ENCODE results near the gene CMTM6. TPM values are rescaled to one million over a fixed set of nuclear protein-coding genes. Genes with fewer than 3 reads are reported as not detected.
A peak's percentile ranks its signal among the peaks of the same experiment; 100 is the strongest.

CMTM6 gene
- total and polyA plus RNA-seq, 9 of the 15 experiments (the other 6 are each of a cell fraction or from before 2014, with no cell fraction given): 8.9 to 39.7 (median 19.5) TPM

- H3K4me1 ChIP-seq (replicated peaks in 1 of 2; ENCODE audit: control insufficient read depth in 2 of 2, insufficient read depth in 2 of 2, low read length in 2 of 2): no peaks in the 10 kb centered on the region
- no peak overlapping the region for H3K4me2 ChIP-seq (ENCODE audit: insufficient read depth, low read length)
- no peak for DNase-seq (ENCODE audit: extremely low read depth in 1 of 4, low spot score in 3 of 4)
- H3K9me3 ChIP-seq (replicated peaks; ENCODE audit: control insufficient read depth, insufficient read depth, low read depth, low read length): no peaks in the 10 kb centered on the region
- H3K9me1 ChIP-seq (ENCODE audit: control insufficient read depth, insufficient read depth, low read length): no peaks in the 10 kb centered on the region
- WGBS (ENCODE audit: insufficient coverage, low coverage, missing lambda C conversion rate): 1% methylated on average over 4 of the region's 4 CpGs
- H3K9ac ChIP-seq (ENCODE audit: insufficient read depth in 1 of 2, low read depth in 2 of 2, low read length in 2 of 2): no peak overlapping the region
- H3K4me3 ChIP-seq: no peak overlapping the region
- no peak overlapping the region for H2AFZ ChIP-seq (ENCODE audit: low read depth, low read length)
- ATAC-seq: peak; percentile 58; the same call in 1 of the 3 replicates
- no peaks in the 10 kb centered on the region for H3K79me2 ChIP-seq (ENCODE audit: control insufficient read depth, insufficient read depth, low read length)
- no peak for FAIRE-seq
- H3K27ac ChIP-seq (ENCODE audit: extremely low read depth, low read depth, low read length): no peak overlapping the region
- H3K27me3 ChIP-seq (ENCODE audit: control insufficient read depth in 2 of 2, insufficient read depth in 2 of 2, low read length in 2 of 2): peaks cover 20 to 42% of the 10 kb centered on the region in 2 experiments
- ChIA-PET POLR2A (interaction anchor here (0.6 to 0.8 kb wide), 2 partner anchors 136 to 1005 kb away, joined by 3 read pairs; no protein-coding TSS in a partner anchor), CTCF (ENCODE audit: low intra/inter-chr PET ratio) (no interaction called here)
- TF ChIP-seq PPARD (CRISPR knock-in tag; IDR thresholded peaks at IDR 0.05): no peak
- TF ChIP-seq RB1 (IDR thresholded peaks at IDR 0.05; ENCODE audit: low read depth): no peak
- TF ChIP-seq RBM34 (IDR thresholded peaks at IDR 0.05; ENCODE audit: borderline replicate concordance, insufficient read depth, low read length): no peak
- TF ChIP-seq ZNF77 (CRISPR knock-in tag; IDR thresholded peaks at IDR 0.05): no peak
- TF ChIP-seq, protein P1, sequence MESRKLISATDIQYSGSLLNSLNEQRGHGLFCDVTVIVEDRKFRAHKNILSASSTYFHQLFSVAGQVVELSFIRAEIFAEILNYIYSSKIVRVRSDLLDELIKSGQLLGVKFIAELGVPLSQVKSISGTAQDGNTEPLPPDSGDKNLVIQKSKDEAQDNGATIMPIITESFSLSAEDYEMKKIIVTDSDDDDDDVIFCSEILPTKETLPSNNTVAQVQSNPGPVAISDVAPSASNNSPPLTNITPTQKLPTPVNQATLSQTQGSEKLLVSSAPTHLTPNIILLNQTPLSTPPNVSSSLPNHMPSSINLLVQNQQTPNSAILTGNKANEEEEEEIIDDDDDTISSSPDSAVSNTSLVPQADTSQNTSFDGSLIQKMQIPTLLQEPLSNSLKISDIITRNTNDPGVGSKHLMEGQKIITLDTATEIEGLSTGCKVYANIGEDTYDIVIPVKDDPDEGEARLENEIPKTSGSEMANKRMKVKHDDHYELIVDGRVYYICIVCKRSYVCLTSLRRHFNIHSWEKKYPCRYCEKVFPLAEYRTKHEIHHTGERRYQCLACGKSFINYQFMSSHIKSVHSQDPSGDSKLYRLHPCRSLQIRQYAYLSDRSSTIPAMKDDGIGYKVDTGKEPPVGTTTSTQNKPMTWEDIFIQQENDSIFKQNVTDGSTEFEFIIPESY (CRISPR knock-in tag; IDR thresholded peaks at IDR 0.05): no peak
- TF ChIP-seq NFIC (IDR thresholded peaks at IDR 0.05): no peak
- TF ChIP-seq NFXL1 (CRISPR knock-in tag; IDR thresholded peaks at IDR 0.05): no peak
- in situ Hi-C loops (cut with MboI) (no loop called here), intact Hi-C loops (cut with micrococcal nuclease) (no loop called here)
- no peaks in the 10 kb centered on the region for H3K36me3 ChIP-seq (ENCODE audit: control insufficient read depth, insufficient read depth, low read length)
- BruUV-seq (replicated peaks): no TSS peak
- H4K20me1 ChIP-seq (replicated peaks; ENCODE audit: control insufficient read depth, insufficient read depth, low read length): no peaks in the 10 kb centered on the region
These were observed 66.5 kb downstream of the CMTM6 start for GRCh38 chr3:32435911-32436815.

Data from K562 (cell line).